PC-3 (cell line): ENCODE data around the gene MED1.

Experiments
- EZH2 ChIP-seq: fragments of 300-600 bp; sonication (generic); IDR thresholded peaks from one replicate; pipeline ENCODE4 v1.6.1; 2017; ENCODE audit warnings: antibody characterized with exemption, mild to moderate bottlenecking, low read length; ENCODE audit not compliant: unreplicated experiment
- EZH2phosphoT487 ChIP-seq: fragments of 300-600 bp; sonication (generic); IDR thresholded peaks from 2 replicates; pipeline ENCODE4 v1.6.1; 2018; ENCODE audit warnings: mild to moderate bottlenecking, antibody characterized with exemption, low read length, borderline replicate concordance
- TF ChIP-seq, protein P1 (sequence below): fragments of 300-600 bp; sonication (generic); conservative IDR thresholded peaks from 2 replicates; pipeline ENCODE4 v1.5.1; 2017; ENCODE audit warnings: antibody characterized with exemption, low read depth, mild to moderate bottlenecking, low read length

DNA sequence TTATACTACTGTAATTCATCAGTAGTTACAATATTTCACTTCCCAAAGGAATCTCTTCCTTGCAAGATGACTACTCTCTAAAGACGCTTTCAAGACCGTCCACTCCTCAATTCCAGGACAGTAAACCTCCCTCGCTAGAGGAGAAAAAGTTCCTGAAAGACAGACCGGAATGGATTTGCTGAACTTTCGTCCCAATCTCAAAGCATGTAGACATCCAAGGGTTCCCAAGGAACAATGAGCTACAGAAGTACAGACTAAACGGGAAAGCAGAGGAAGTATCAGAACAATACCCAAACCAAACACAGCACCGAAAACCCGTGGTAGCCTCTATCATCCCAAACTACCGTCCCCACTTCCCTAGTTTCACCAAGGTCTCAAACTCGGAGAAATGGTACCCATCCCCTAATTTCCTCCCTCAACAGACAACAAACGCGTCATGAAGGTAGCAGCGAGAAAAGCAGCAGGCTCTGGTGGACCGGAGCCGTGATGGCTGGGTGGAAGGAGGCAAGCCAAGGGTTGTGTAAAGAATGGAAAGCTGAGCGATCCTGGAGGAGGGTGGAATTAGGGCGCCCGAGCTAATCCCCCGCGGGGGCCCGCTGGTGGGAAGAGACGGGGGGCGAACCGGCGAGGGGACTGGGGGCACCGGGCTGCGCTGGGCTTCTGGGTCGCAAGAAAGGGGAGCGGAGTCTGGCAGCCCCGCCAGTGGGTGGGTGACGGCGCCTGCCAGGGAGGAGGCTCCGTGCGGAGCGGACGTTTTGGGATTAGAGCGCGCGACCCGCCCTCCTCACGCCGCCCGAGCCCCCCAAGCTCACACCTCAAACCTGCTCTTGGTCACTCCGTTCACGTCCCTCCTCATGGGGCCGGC, 50.3 kb downstream of the MED1 start:
- TF ChIP-seq EZH2 = no peak
- TF ChIP-seq, protein P1, sequence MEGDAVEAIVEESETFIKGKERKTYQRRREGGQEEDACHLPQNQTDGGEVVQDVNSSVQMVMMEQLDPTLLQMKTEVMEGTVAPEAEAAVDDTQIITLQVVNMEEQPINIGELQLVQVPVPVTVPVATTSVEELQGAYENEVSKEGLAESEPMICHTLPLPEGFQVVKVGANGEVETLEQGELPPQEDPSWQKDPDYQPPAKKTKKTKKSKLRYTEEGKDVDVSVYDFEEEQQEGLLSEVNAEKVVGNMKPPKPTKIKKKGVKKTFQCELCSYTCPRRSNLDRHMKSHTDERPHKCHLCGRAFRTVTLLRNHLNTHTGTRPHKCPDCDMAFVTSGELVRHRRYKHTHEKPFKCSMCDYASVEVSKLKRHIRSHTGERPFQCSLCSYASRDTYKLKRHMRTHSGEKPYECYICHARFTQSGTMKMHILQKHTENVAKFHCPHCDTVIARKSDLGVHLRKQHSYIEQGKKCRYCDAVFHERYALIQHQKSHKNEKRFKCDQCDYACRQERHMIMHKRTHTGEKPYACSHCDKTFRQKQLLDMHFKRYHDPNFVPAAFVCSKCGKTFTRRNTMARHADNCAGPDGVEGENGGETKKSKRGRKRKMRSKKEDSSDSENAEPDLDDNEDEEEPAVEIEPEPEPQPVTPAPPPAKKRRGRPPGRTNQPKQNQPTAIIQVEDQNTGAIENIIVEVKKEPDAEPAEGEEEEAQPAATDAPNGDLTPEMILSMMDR = no peak
- TF ChIP-seq EZH2phosphoT487 = no peak
